MCF 10A (cell line): ENCODE measurements around the gene HPS3. TPM values are rescaled to one million over a fixed set of nuclear protein-coding genes. Genes with fewer than 3 reads are reported as not detected.

Source experiments
- BruUV-seq: library from RNA; stranded (reverse); fragments of 400-500 nt; replicated peaks from 2 replicates; lab custom pipeline; 2021; lab: Mats Ljungman, UMichigan
- CTCF ChIA-PET: fragments of 300-600 bp; sonication (Branson Sonifier 250); formaldehyde crosslinking; extraction: SDS; loops from one replicate; lab custom pipeline; 2021; ENCODE audit warnings: antibody characterized with exemption, inconsistent platforms; lab: Yijun Ruan, JAX
- POLR2A ChIA-PET: fragments of 300-600, 350-650 bp; sonication (Branson Sonifier 250); formaldehyde crosslinking; extraction: SDS; loops from one replicate; lab custom pipeline; 2020; ENCODE audit warnings: antibody characterized with exemption, inconsistent platforms; lab: Yijun Ruan, JAX
- DNase-seq: peaks from one replicate; pipeline ENCODE4 v3.0.0-alpha.2; 2018; ENCODE audit not compliant: unreplicated experiment
- H3K27ac Mint-ChIP-seq: one replicate; pipeline ENCODE4 v1.8.0; 2022; ENCODE audit warnings: mild to moderate bottlenecking, low read depth, mixed read lengths; ENCODE audit not compliant: unreplicated experiment
- H3K27me3 Mint-ChIP-seq: one replicate; pipeline ENCODE4 v1.8.0; 2022; ENCODE audit warnings: mixed read lengths; ENCODE audit not compliant: insufficient read depth, unreplicated experiment
- H3K36me3 Mint-ChIP-seq: one replicate; pipeline ENCODE4 v1.8.0; 2022; ENCODE audit warnings: mild to moderate bottlenecking, moderate library complexity, mixed read lengths; ENCODE audit not compliant: insufficient read depth, unreplicated experiment
- H3K4me1 Mint-ChIP-seq: one replicate; pipeline ENCODE4 v1.8.0; 2022; ENCODE audit warnings: mixed read lengths; ENCODE audit not compliant: insufficient read depth, unreplicated experiment
- H3K4me3 Mint-ChIP-seq: one replicate; pipeline ENCODE4 v1.8.0; 2022; ENCODE audit warnings: mild to moderate bottlenecking, moderate library complexity, mixed read lengths; ENCODE audit not compliant: unreplicated experiment
- H3K9me3 Mint-ChIP-seq: one replicate; pipeline ENCODE4 v1.8.0; 2022; ENCODE audit warnings: mixed read lengths; ENCODE audit not compliant: unreplicated experiment
- intact Hi-C: fragments of 100-400 bp; cut with micrococcal nuclease; formaldehyde crosslinking; loops from 2 replicates; pipeline ENCODE4 v1.14.1; 2022
- total RNA-seq: library from RNA; stranded (reverse); gene quantifications from 2 replicates; pipeline ENCODE4 v1.2.3, GENCODE V29; 2022
- TF ChIP-seq, protein P1 (sequence below): fragments of 200-600 bp; IDR thresholded peaks from one replicate; pipeline ENCODE4 v1.8.0; 2022; ENCODE audit warnings: antibody characterized with exemption, mild to moderate bottlenecking; ENCODE audit not compliant: unreplicated experiment

HPS3 gene
- total RNA-seq, 1 experiment from 2014 or later, result 7.7 TPM

DNA sequence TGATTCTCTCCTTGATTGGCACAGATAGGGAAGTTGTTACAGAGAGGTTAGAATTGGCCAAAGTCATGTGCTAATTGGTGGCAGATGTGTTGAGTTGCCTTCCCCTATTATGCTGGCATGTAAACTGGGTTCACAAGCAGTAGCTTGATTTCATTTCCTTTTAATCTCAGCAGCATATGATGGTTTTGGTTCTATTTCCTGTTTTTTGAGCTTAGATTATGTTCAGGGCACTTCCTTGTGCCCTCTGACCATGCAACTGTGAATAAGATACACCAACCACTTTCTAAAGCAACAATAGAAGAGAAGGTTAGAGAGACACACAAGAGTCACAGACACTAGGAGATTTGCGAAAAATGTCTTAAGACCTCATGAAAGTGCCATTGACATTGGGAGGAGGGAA is 16.5 kb downstream of the HPS3 start:
- Mint-ChIP-seq H3K4me3 (no peak overlapping the region), H3K9me3 (no peaks in the 10 kb centered on the region), H3K36me3 (peaks cover 41% of the 10 kb centered on the region), H3K27me3 (no peaks in the 10 kb centered on the region), H3K4me1 (no peaks in the 10 kb centered on the region), H3K27ac (no peak overlapping the region)
- no TSS peak for BruUV-seq
- ChIA-PET CTCF (interaction anchor here (1.3 kb wide), 1 partner anchor 10 kb away, joined by 3 read pairs; no protein-coding TSS in a partner anchor), POLR2A (interaction anchor here (1.5 to 1.6 kb wide), 2 partner anchors 16 to 101 kb away, joined by 4 read pairs; no protein-coding TSS in a partner anchor)
- TF ChIP-seq, protein P1, sequence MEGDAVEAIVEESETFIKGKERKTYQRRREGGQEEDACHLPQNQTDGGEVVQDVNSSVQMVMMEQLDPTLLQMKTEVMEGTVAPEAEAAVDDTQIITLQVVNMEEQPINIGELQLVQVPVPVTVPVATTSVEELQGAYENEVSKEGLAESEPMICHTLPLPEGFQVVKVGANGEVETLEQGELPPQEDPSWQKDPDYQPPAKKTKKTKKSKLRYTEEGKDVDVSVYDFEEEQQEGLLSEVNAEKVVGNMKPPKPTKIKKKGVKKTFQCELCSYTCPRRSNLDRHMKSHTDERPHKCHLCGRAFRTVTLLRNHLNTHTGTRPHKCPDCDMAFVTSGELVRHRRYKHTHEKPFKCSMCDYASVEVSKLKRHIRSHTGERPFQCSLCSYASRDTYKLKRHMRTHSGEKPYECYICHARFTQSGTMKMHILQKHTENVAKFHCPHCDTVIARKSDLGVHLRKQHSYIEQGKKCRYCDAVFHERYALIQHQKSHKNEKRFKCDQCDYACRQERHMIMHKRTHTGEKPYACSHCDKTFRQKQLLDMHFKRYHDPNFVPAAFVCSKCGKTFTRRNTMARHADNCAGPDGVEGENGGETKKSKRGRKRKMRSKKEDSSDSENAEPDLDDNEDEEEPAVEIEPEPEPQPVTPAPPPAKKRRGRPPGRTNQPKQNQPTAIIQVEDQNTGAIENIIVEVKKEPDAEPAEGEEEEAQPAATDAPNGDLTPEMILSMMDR, result no peak
- intact Hi-C loops, result no loop called here
- no peak for DNase-seq

DNA sequence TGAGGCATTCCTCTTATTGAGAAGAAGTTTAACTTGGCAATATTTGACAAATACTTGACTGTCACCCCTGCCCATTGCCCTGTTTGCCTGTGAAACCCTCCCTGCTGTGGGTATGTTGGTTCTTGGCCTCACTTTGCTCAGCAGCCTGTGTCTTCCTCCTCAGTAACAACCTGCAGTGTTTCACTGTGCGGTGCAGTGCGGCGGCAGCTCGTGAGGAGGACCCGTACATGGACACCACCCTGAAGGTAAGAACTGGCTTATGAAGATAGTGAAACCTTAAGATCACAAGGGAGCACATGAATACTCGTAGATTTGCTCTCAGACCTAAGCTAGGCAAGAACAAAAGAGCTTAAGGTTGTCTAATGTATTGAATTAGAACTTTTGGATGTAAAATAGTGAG is 21.0 kb downstream of the HPS3 start:
- Mint-ChIP-seq H3K4me3 (no peak overlapping the region), H3K9me3 (no peaks in the 10 kb centered on the region), H3K4me1 (no peaks in the 10 kb centered on the region), H3K27me3 (no peaks in the 10 kb centered on the region), H3K36me3 (peaks cover 41% of the 10 kb centered on the region), H3K27ac (no peak overlapping the region)
- ChIA-PET POLR2A (no interaction called here), CTCF (interaction anchor here (0.7 kb wide), 1 partner anchor 222 kb away, joined by 3 read pairs; no protein-coding TSS in a partner anchor)
- DNase-seq, result no peak
- intact Hi-C loops, result no loop called here
- TF ChIP-seq, protein P1, result no peak
- BruUV-seq, result no TSS peak

DNA sequence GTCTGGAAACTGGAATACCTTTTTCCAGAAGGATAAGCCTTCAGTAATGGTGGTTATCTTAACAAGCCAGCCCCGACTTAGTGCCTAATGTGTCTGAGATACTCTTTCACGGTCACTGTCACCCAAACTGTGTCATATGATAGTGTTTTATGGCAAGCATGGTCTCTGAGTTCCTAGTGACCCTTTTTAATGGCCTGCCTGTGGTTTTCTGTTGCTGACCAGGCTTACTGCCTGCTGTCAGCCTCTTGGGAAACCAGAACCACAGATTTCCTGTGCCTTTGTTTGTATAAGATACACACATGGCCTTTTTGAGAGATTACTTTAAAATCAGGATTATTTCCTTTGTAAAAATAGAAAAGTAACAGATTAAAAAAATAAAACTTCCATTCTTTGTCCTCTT is 22.4 kb downstream of the HPS3 start:
- H3K4me1 Mint-ChIP-seq, result no peaks in the 10 kb centered on the region
- H3K27ac Mint-ChIP-seq, result no peak overlapping the region
- ChIA-PET CTCF (interaction anchor here (0.6 to 1.3 kb wide), 4 partner anchors 9 to 327 kb away, joined by 3 to 6 read pairs (median 4); partner anchors contain the start of gene HPS3), POLR2A (no interaction called here)
- peaks cover 41% of the 10 kb centered on the region for H3K36me3 Mint-ChIP-seq
- BruUV-seq, result no TSS peak
- H3K4me3 Mint-ChIP-seq, result no peak overlapping the region
- DNase-seq, result no peak
- H3K9me3 Mint-ChIP-seq, result no peaks in the 10 kb centered on the region
- intact Hi-C loops, result no loop called here
- no peaks in the 10 kb centered on the region for H3K27me3 Mint-ChIP-seq
- TF ChIP-seq, protein P1, result no peak

DNA sequence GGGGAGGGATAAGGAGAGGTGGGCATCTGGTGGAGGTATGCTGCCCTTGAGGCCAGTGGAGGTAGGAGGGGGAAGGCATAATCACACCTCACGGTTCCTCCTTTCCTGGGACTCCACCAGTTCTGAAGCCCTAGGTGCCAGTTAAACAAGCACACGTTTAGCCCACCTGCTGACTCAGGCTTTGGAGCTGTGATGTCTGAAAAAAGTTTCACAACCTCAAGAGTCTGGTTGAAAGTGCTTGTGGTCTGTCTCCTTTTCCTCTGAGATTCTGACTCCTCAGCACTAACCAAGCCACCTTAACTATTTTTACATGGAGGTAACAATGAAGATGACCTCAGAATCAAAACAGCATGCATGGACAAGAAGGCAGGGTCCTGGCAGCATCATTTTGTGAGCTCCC is 23.0 kb downstream of the HPS3 start:
- H3K4me3 Mint-ChIP-seq, result no peak overlapping the region
- POLR2A ChIA-PET, result interaction anchor here (1.3 kb wide), 1 partner anchor 27 kb away, joined by 5 read pairs; no protein-coding TSS in a partner anchor
- peak; percentile 42 for DNase-seq
- no peaks in the 10 kb centered on the region for H3K9me3 Mint-ChIP-seq
- no peak overlapping the region for H3K27ac Mint-ChIP-seq
- H3K4me1 Mint-ChIP-seq, result no peaks in the 10 kb centered on the region
- CTCF ChIA-PET, result interaction anchor here (0.6 to 1.7 kb wide), 3 partner anchors 23 to 326 kb away, joined by 4 to 10 read pairs (median 6); partner anchors contain the start of gene HPS3
- peaks cover 46% of the 10 kb centered on the region for H3K36me3 Mint-ChIP-seq
- TF ChIP-seq, protein P1, result no peak
- no TSS peak for BruUV-seq
- intact Hi-C loops, result no loop called here
- H3K27me3 Mint-ChIP-seq, result no peaks in the 10 kb centered on the region
